ENCODE data around the gene FAM174C.

GRCh38 chr19:1253514-1254080 lies 21.7 kb upstream of the FAM174C start:
- TF ChIP-seq CTCF (IDR thresholded peaks at IDR 0.05) = no peak
- TF ChIP-seq POLR2A (IDR thresholded peaks at IDR 0.05) = no peak

Measured in thyroid gland (tissue), 4 donors.